ENCODE results near the gene SNTG2. TPM values are rescaled to one million over a fixed set of nuclear protein-coding genes. Genes with fewer than 3 reads are reported as not detected.
"Not testable (repeated sequence)": the region's sequence is repeated elsewhere in the genome, so short reads cannot be mapped to it uniquely, and the experiment has no call there.

SNTG2 gene
- total RNA-seq, 4 donors from 2014 or later = 0.99 to 3.9 (median 2.3) TPM

DNA sequence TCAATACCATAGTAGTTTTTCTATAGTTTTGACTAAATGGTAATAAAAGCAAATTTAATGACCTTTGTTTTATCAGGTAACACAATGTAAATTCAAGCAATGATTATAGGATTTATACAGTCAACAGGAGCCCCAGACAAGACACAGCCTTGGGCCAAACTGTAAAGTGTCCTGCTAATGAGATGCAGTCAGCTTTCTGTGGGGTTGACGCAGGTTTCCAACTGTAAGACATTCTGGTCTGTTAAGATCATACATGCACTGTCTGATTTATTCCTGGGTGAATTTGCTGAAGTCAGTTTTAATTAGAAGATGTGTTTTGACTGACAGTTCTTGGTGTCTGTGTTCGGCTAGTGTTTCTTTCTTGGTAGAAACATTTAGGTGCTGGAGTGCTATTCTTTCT is 180.3 kb downstream of the SNTG2 start:
- H3K27me3 ChIP-seq = no peaks in the 10 kb centered on the region
- no peak overlapping the region for H3K27ac ChIP-seq
- H3K36me3 ChIP-seq = no peaks in the 10 kb centered on the region
- WGBS = 36% methylated on average over 2 of the region's 2 CpGs
- H3K9me3 ChIP-seq = no peaks in the 10 kb centered on the region
- H3K4me3 ChIP-seq = no peak overlapping the region
- TF ChIP-seq POLR2A (IDR thresholded peaks at IDR 0.05) (no peak), POLR2AphosphoS5 (IDR thresholded peaks at IDR 0.05) (no peak), EP300 (IDR thresholded peaks at IDR 0.05) (no peak)
- TF ChIP-seq, protein P1, sequence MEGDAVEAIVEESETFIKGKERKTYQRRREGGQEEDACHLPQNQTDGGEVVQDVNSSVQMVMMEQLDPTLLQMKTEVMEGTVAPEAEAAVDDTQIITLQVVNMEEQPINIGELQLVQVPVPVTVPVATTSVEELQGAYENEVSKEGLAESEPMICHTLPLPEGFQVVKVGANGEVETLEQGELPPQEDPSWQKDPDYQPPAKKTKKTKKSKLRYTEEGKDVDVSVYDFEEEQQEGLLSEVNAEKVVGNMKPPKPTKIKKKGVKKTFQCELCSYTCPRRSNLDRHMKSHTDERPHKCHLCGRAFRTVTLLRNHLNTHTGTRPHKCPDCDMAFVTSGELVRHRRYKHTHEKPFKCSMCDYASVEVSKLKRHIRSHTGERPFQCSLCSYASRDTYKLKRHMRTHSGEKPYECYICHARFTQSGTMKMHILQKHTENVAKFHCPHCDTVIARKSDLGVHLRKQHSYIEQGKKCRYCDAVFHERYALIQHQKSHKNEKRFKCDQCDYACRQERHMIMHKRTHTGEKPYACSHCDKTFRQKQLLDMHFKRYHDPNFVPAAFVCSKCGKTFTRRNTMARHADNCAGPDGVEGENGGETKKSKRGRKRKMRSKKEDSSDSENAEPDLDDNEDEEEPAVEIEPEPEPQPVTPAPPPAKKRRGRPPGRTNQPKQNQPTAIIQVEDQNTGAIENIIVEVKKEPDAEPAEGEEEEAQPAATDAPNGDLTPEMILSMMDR (IDR thresholded peaks at IDR 0.05) = no peak
- H3K4me1 ChIP-seq = no peaks in the 10 kb centered on the region
- no peak for DNase-seq (ENCODE audit: low spot score in 2 of 2)

DNA sequence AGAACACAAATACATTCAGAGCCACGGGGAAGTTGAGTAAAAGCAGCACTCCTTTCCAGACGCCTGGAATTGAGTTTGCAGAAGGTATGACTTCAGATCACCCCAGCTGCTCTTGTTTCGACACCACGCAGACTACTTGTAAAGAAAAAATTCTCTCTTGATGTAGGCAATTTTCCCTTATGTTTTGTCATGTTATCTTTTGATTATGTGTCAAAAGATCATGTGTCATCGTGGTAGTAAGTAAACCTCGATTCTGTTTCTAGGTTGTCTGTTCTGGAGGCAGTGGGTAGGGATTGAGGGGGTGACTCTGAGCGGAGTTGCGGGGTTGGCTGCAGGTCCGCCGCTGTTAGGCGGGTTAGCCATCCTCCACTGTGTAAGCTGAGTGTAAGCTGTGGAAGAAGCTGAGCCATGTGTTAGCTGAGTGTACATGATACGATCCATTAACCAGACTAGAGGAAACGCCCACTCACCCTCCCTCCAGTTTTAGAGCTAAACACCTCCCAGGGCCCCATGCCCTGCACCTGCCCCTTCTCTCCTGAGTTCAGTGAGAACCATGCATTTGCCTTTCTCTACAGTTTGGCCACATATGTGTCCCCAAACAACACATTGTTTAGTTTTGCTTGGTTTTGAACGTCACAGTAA is 181.8 kb downstream of the SNTG2 start:
- no peak overlapping the region for H3K27ac ChIP-seq
- no peaks in the 10 kb centered on the region for H3K36me3 ChIP-seq
- TF ChIP-seq POLR2AphosphoS5 (IDR thresholded peaks at IDR 0.05) (no peak), EP300 (IDR thresholded peaks at IDR 0.05) (no peak), POLR2A (IDR thresholded peaks at IDR 0.05) (no peak)
- TF ChIP-seq, protein P1 (IDR thresholded peaks at IDR 0.05) = no peak
- H3K27me3 ChIP-seq = no peaks in the 10 kb centered on the region
- WGBS = 70% methylated on average over 14 of the region's 14 CpGs
- no peak for DNase-seq (ENCODE audit: low spot score in 2 of 2)
- no peaks in the 10 kb centered on the region for H3K9me3 ChIP-seq
- no peak overlapping the region for H3K4me3 ChIP-seq
- H3K4me1 ChIP-seq = no peaks in the 10 kb centered on the region

DNA sequence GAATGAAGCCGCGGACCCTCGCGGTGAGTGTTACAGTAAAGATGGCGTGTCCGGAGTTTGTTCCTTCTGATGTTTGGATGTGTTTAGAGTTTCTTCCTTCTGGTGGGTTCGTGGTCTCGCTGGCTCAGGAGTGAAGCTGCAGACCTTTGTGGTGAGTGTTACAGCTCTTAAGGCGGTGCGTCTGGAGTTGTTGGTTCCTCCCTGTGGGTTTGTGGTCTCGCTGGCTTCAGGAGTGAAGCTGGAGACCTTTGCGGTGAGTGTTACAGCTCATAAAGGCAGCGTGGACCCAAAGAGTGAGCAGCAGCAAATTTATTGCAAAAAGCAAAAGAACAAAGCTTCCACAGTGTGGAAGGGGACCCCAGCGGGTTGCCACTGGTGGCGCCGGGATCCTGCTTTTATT is 183.2 kb downstream of the SNTG2 start:
- DNase-seq (ENCODE audit: low spot score in 2 of 2); H3K9me3 ChIP-seq; H3K27ac ChIP-seq; H3K4me1 ChIP-seq; H3K27me3 ChIP-seq; H3K4me3 ChIP-seq; H3K36me3 ChIP-seq: not testable (repeated sequence)
- 89% methylated on average over 14 of the region's 16 CpGs for WGBS

DNA sequence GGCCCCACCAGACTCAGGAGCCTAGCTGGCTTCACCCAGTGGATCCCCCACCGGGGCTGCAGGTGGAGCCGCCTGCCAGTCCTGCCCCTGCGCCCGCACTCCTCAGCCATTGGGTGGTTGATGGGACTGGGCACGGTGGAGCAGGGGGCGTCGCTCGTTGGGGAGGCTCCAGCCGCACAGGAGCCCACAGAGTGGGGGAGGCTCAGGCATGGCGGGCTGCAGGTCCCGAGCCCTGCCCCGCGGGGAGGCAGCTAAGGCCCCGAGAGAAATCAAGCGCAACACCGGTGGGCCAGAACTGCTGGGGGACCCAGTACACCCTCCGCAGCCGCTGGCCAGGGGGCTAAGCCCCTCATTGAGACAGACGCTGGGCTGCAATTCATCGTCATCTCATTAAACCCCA is 184.0 kb downstream of the SNTG2 start:
- no peak for DNase-seq (ENCODE audit: low spot score in 2 of 2)
- no peaks in the 10 kb centered on the region for H3K4me1 ChIP-seq
- H3K36me3 ChIP-seq = no peaks in the 10 kb centered on the region
- 94% methylated on average over 2 of the region's 20 CpGs for WGBS
- no peaks in the 10 kb centered on the region for H3K27me3 ChIP-seq
- H3K27ac ChIP-seq = no peak overlapping the region
- H3K4me3 ChIP-seq = no peak overlapping the region
- TF ChIP-seq POLR2AphosphoS5 (IDR thresholded peaks at IDR 0.05) = no peak
- TF ChIP-seq, protein P1 (IDR thresholded peaks at IDR 0.05) = no peak
- TF ChIP-seq EP300 (IDR thresholded peaks at IDR 0.05) = no peak
- no peak for TF ChIP-seq POLR2A (IDR thresholded peaks at IDR 0.05)
- no peaks in the 10 kb centered on the region for H3K9me3 ChIP-seq

DNA sequence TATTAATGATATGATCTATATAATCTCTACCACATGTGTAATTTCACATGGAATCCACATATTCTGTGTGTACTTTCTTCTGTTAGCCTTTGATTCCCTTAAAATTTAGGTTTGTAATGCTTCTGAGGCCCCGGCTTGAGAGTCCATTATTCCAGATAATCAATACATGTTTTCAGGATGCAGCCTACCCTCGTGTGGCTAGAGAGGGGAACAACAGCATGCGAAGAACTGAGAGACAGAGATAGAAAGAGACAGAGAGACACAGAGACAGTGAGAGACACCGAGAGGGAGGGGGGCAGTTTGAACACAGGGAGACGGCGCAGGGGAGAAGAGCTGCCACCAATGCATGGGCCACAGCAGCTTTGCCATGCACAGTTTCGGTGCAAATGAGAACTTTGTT is 185.4 kb downstream of the SNTG2 start:
- no peaks in the 10 kb centered on the region for H3K9me3 ChIP-seq
- no peak for DNase-seq (ENCODE audit: low spot score in 2 of 2)
- no peaks in the 10 kb centered on the region for H3K27me3 ChIP-seq
- TF ChIP-seq, protein P1 (IDR thresholded peaks at IDR 0.05) = no peak
- no peak for TF ChIP-seq EP300 (IDR thresholded peaks at IDR 0.05)
- WGBS = 63% methylated on average over 7 of the region's 7 CpGs
- H3K27ac ChIP-seq = no peak overlapping the region
- no peaks in the 10 kb centered on the region for H3K36me3 ChIP-seq
- no peaks in the 10 kb centered on the region for H3K4me1 ChIP-seq
- H3K4me3 ChIP-seq = no peak overlapping the region

DNA sequence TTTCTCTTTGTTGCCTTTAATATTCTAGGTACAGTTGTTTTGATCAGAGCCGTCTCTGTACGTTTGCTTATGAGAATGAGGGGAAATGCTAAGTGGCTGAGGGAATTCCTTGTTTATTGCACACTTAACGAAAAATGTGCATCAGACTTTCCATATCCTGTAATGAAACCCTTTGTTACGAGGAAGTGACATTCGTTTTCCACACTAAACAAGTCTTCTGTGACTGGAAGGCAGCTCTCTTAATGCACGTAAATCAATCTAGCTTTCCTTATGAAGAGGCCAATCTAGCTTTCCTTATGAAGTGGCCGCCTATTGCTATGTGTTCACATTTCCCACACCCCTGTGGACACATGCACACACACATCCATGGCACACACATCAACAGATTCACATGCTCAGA is 186.2 kb downstream of the SNTG2 start:
- DNase-seq (ENCODE audit: low spot score in 2 of 2) = no peak
- H3K27ac ChIP-seq = no peak overlapping the region
- no peaks in the 10 kb centered on the region for H3K27me3 ChIP-seq
- 54% methylated on average over 7 of the region's 7 CpGs for WGBS
- no peaks in the 10 kb centered on the region for H3K4me1 ChIP-seq
- no peaks in the 10 kb centered on the region for H3K36me3 ChIP-seq
- H3K9me3 ChIP-seq = no peaks in the 10 kb centered on the region
- TF ChIP-seq, protein P1 (IDR thresholded peaks at IDR 0.05) = no peak
- TF ChIP-seq EP300 (IDR thresholded peaks at IDR 0.05) (no peak), POLR2A (IDR thresholded peaks at IDR 0.05) (no peak)
- H3K4me3 ChIP-seq = no peak overlapping the region
